ENCODE measurements around the gene TSKS.

DNA sequence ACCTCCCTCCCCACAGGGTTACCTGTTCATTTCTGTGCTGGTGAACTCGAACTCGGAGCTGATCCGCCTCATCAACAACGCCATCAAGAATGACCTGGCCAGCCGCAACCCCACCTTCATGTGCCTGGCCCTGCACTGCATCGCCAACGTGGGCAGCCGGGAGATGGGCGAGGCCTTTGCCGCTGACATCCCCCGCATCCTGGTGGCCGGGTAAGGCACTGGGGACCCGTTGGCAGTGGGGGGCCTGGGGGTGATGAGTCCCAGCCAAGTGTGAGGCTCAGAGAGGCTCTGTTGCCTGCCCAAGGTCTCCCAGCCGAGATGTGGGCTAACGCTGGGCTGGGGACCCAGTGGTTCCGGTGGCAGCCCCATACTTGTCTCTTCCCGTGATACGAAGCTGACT, 19.4 kb upstream of the TSKS start:
- TF ChIP-seq POLR2A (IDR thresholded peaks at IDR 0.05), result no peak
- no peak for TF ChIP-seq POLR2AphosphoS5 (IDR thresholded peaks at IDR 0.05)
- TF ChIP-seq, protein P1, sequence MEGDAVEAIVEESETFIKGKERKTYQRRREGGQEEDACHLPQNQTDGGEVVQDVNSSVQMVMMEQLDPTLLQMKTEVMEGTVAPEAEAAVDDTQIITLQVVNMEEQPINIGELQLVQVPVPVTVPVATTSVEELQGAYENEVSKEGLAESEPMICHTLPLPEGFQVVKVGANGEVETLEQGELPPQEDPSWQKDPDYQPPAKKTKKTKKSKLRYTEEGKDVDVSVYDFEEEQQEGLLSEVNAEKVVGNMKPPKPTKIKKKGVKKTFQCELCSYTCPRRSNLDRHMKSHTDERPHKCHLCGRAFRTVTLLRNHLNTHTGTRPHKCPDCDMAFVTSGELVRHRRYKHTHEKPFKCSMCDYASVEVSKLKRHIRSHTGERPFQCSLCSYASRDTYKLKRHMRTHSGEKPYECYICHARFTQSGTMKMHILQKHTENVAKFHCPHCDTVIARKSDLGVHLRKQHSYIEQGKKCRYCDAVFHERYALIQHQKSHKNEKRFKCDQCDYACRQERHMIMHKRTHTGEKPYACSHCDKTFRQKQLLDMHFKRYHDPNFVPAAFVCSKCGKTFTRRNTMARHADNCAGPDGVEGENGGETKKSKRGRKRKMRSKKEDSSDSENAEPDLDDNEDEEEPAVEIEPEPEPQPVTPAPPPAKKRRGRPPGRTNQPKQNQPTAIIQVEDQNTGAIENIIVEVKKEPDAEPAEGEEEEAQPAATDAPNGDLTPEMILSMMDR (IDR thresholded peaks at IDR 0.05), result no peak

All from sigmoid colon (tissue), 4 donors.